Prostate gland (tissue), 2 donors: ENCODE measurements around the gene TSFM.
"Not testable (repeated sequence)": the region's sequence is repeated elsewhere in the genome, so short reads cannot be mapped to it uniquely, and the experiment has no call there.

ENCODE experiments used
- POLR2A ChIP-seq: fragments of 450-650 bp; IDR thresholded peaks from one replicate; pipeline ENCODE4 v1.6.1; 2016; ENCODE audit warnings: antibody characterized with exemption, mild to moderate bottlenecking
- POLR2AphosphoS5 ChIP-seq: sonication (generic); formaldehyde crosslinking; IDR thresholded peaks from one replicate; pipeline ENCODE4 v1.6.1; 2017; ENCODE audit warnings: antibody characterized with exemption
- TF ChIP-seq, protein P1 (sequence below), 4 experiments: fragments of 200-600 bp in 2 of 4; fragments of 450-650 bp in 2 of 4; sonication (generic) in 2 of 4; IDR thresholded peaks; 1 replicate in 3 of 4; 2 replicates in 1 of 4; pipeline ENCODE4 v1.5.1; 2016 to 2019; ENCODE audit warnings: antibody characterized with exemption in 4 of 4, mild to moderate bottlenecking in 2 of 4, moderate library complexity in 2 of 4

DNA sequence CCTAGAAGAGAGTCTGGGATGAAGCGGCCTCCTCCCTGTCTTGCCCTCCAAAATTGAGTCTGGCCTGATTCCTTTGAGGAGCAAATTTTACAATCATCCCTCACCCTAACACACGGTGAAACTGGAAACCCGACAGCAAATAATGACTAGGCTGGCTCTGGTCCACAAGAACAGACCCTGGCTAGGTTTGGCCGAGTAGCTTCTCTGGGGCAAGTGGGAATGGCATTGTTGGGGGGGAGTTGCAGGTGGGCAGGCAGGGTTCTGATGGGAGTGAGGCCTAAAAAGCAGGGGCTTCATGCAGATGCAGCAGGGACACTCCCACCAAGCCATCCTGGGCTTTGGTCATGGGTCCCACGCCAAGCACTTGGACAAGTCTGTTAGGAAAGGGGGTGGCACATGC, 38.4 kb downstream of the TSFM start:
- TF ChIP-seq POLR2AphosphoS5, POLR2A: not testable (repeated sequence)
- TF ChIP-seq, protein P1, sequence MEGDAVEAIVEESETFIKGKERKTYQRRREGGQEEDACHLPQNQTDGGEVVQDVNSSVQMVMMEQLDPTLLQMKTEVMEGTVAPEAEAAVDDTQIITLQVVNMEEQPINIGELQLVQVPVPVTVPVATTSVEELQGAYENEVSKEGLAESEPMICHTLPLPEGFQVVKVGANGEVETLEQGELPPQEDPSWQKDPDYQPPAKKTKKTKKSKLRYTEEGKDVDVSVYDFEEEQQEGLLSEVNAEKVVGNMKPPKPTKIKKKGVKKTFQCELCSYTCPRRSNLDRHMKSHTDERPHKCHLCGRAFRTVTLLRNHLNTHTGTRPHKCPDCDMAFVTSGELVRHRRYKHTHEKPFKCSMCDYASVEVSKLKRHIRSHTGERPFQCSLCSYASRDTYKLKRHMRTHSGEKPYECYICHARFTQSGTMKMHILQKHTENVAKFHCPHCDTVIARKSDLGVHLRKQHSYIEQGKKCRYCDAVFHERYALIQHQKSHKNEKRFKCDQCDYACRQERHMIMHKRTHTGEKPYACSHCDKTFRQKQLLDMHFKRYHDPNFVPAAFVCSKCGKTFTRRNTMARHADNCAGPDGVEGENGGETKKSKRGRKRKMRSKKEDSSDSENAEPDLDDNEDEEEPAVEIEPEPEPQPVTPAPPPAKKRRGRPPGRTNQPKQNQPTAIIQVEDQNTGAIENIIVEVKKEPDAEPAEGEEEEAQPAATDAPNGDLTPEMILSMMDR (IDR thresholded peaks at IDR 0.05): not testable (repeated sequence)
